SK-N-SH (cell line): Measurements from ENCODE around the gene HOXB7. TPM values are rescaled to one million over a fixed set of nuclear protein-coding genes. Genes with fewer than 3 reads are reported as not detected.

Source experiments
- CTCF ChIA-PET: fragments of 300-600, 350-600 bp; formaldehyde crosslinking; extraction: SDS; loops from one replicate; lab custom pipeline; 2021; lab: Yijun Ruan, JAX
- POLR2A ChIA-PET: fragments of 350-600 bp; sonication (Branson Sonifier 250); formaldehyde crosslinking; extraction: SDS; loops from one replicate; lab custom pipeline; 2020; ENCODE audit warnings: antibody characterized with exemption, inconsistent platforms; lab: Yijun Ruan, JAX
- DNase-seq: peaks from one replicate; pipeline ENCODE4 v3.0.0; 2012
- H2AFZ ChIP-seq: fragments of 200-600 bp; sonication (generic); 2 replicates; pipeline ENCODE4 v1.8.1; 2016; ENCODE audit warnings: antibody characterized with exemption, mild to moderate bottlenecking, low read depth
- H3F3A ChIP-seq: fragments of 200-600 bp; sonication (generic); replicated peaks from 2 replicates; pipeline ENCODE3; 2016; ENCODE audit warnings: antibody characterized with exemption, mild to moderate bottlenecking; ENCODE audit not compliant: insufficient read depth
- H3K27ac ChIP-seq, 2 experiments: fragments of 200-500 bp in 1 of 2; fragments of 200-600 bp in 1 of 2; sonication (Bioruptor generic) in 1 of 2; sonication (generic), shearing (Covaris generic) in 1 of 2; 2 replicates each; pipeline versions ENCODE4 v1.5.1 to v1.6.1; 2014 to 2016; ENCODE audit warnings: low read depth in 2 of 2, inconsistent platforms in 1 of 2, low read length in 1 of 2, mild to moderate bottlenecking in 1 of 2, mixed read lengths in 1 of 2
- H3K27me3 ChIP-seq: fragments of 200-600 bp; sonication (generic), shearing (Covaris generic); 2 replicates; pipeline ENCODE4 v1.6.1; 2016; ENCODE audit warnings: mixed run types; ENCODE audit not compliant: insufficient read depth
- H3K36me3 ChIP-seq, 2 experiments: fragments of 200-500 bp in 1 of 2; fragments of 200-600 bp in 1 of 2; sonication (Bioruptor generic) in 1 of 2; sonication (generic) in 1 of 2; replicated peaks in 1 of 2; 2 replicates each; pipeline versions ENCODE3 to v1.5.1; 2014 to 2016; ENCODE audit warnings: low read length in 1 of 2, mild to moderate bottlenecking in 1 of 2; ENCODE audit not compliant: insufficient read depth in 2 of 2, control insufficient read depth in 1 of 2
- H3K4me1 ChIP-seq, 2 experiments: fragments of 200-500 bp in 1 of 2; fragments of 200-600 bp in 1 of 2; sonication (Bioruptor generic) in 1 of 2; sonication (generic), shearing (Covaris generic) in 1 of 2; 2 replicates each; pipeline versions ENCODE4 v1.5.1 to v1.6.1; 2014 to 2016; ENCODE audit warnings: low read depth in 1 of 2, low read length in 1 of 2, mixed run types in 1 of 2; ENCODE audit not compliant: insufficient read depth in 2 of 2, control insufficient read depth in 1 of 2
- H3K4me2 ChIP-seq: fragments of 200-600 bp; sonication (generic), shearing (Covaris generic); 2 replicates; pipeline ENCODE4 v1.6.1; 2017; ENCODE audit warnings: mixed run types
- H3K4me3 ChIP-seq, 2 experiments: fragments of 200-500 bp in 1 of 2; fragments of 200-600 bp in 1 of 2; sonication (Bioruptor generic) in 1 of 2; sonication (generic), shearing (Covaris generic) in 1 of 2; 2 replicates each; pipeline versions ENCODE4 v1.5.1 to v1.8.1; 2014 to 2016; ENCODE audit warnings: low read depth in 2 of 2, inconsistent platforms in 1 of 2, low read length in 1 of 2, mild to moderate bottlenecking in 1 of 2, mixed read lengths in 1 of 2, moderate library complexity in 1 of 2
- H3K79me2 ChIP-seq: fragments of 200-600 bp; sonication (generic); 2 replicates; pipeline ENCODE4 v1.8.1; 2017; ENCODE audit warnings: mild to moderate bottlenecking; ENCODE audit not compliant: insufficient read depth
- H3K9ac ChIP-seq: fragments of 200-600 bp; sonication (generic); 2 replicates; pipeline ENCODE4 v1.6.1; 2017; ENCODE audit warnings: mixed run types
- H3K9me2 ChIP-seq: fragments of 200-600 bp; sonication (generic); 2 replicates; pipeline ENCODE4 v1.6.1; 2017; ENCODE audit warnings: mixed run types
- H3K9me3 ChIP-seq: fragments of 200-600 bp; sonication (generic); 2 replicates; pipeline ENCODE4 v1.6.1; 2017; ENCODE audit warnings: mixed run types, mild to moderate bottlenecking, moderate library complexity
- H4K20me1 ChIP-seq: fragments of 200-600 bp; sonication (generic); 2 replicates; pipeline ENCODE4 v1.6.1; 2017; ENCODE audit warnings: mild to moderate bottlenecking, mixed run types; ENCODE audit not compliant: insufficient read depth
- CHD2 ChIP-seq: fragments of 150-350 bp; IDR thresholded peaks from 2 replicates; pipeline ENCODE4 v1.6.1; 2018; ENCODE audit warnings: low read length; ENCODE audit not compliant: partially characterized antibody
- CTCF ChIP-seq: fragments of 200-600 bp; sonication (generic); IDR thresholded peaks from 2 replicates; pipeline ENCODE4 v1.6.1; 2017; ENCODE audit warnings: antibody characterized with exemption, mild to moderate bottlenecking, moderate library complexity
- EZH2phosphoT487 ChIP-seq: fragments of 200-600 bp; sonication (generic); IDR thresholded peaks from 2 replicates; pipeline ENCODE4 v1.6.1; 2017; ENCODE audit warnings: low read depth, mixed run types, mild to moderate bottlenecking, antibody characterized with exemption, moderate library complexity, borderline replicate concordance
- FOXJ3 ChIP-seq: sonication (generic); formaldehyde crosslinking; IDR thresholded peaks from 2 replicates; pipeline ENCODE4 v1.5.1; 2020; ENCODE audit warnings: mild to moderate bottlenecking, missing genetic modification reagents
- GATA2 ChIP-seq: sonication (generic); formaldehyde crosslinking; IDR thresholded peaks from 2 replicates; pipeline ENCODE4 v1.5.0; 2020; ENCODE audit warnings: mild to moderate bottlenecking, missing genetic modification reagents
- MXI1 ChIP-seq: IDR thresholded peaks from 2 replicates; pipeline ENCODE4 v1.6.1; 2012; ENCODE audit warnings: mild to moderate bottlenecking, low read depth, low read length, improper control_type of control experiment
- NFIC ChIP-seq: IDR thresholded peaks from 2 replicates; pipeline ENCODE4 v1.4.0; 2012; ENCODE audit warnings: borderline replicate concordance
- NRF1 ChIP-seq: IDR thresholded peaks from 2 replicates; pipeline ENCODE4 v1.6.1; 2012; ENCODE audit warnings: low read depth, mild to moderate bottlenecking, low read length
- PBX3 ChIP-seq: IDR thresholded peaks from 2 replicates; pipeline ENCODE4; 2012
- POLR2AphosphoS5 ChIP-seq: IDR thresholded peaks from 2 replicates; pipeline ENCODE4 v1.6.1; 2012; ENCODE audit warnings: low read depth, low read length
- RCOR1 ChIP-seq: fragments of 150-350 bp; IDR thresholded peaks from 2 replicates; pipeline ENCODE4 v1.6.1; 2017; ENCODE audit warnings: antibody characterized with exemption, low read length
- REST ChIP-seq: IDR thresholded peaks from 2 replicates; pipeline ENCODE4 v1.6.1; 2012; ENCODE audit warnings: mild to moderate bottlenecking, low read depth, low read length, moderate library complexity
- RFX5 ChIP-seq: IDR thresholded peaks from 2 replicates; pipeline ENCODE4 v1.6.1; 2012; ENCODE audit warnings: mild to moderate bottlenecking, improper control_type of control experiment, low read length
- RXRA ChIP-seq: IDR thresholded peaks from 2 replicates; pipeline ENCODE4 v1.4.0; 2012; ENCODE audit warnings: low read depth, mild to moderate bottlenecking, borderline replicate concordance
- SIN3A ChIP-seq: IDR thresholded peaks from 2 replicates; pipeline ENCODE4 v1.6.1; 2012; ENCODE audit warnings: low read depth, mild to moderate bottlenecking, low read length, moderate library complexity, borderline replicate concordance
- YY1 ChIP-seq: IDR thresholded peaks from 2 replicates; pipeline ENCODE4 v1.4.0; 2012; ENCODE audit warnings: low read depth, mild to moderate bottlenecking
- WGBS: methylation state at CpG from one replicate; pipeline ENCODE4 v1.1.6; 2017; ENCODE audit warnings: low lambda C conversion rate; 5-methylcytosine and 5-hydroxymethylcytosine counted together
- polyA plus RNA-seq, 3 experiments: library from polyadenylated mRNA; depleted of rRNA; stranded (reverse); fragments of >200 nt; gene quantifications; 2 replicates each; pipeline ENCODE4 v1.2.3, GENCODE V29; 2012

HOXB7 gene
- polyA plus RNA-seq, 1 of the 3 experiments (the other 2 are of a cell fraction) = not detected

- Histone ChIP-seq H3K4me2 (no peak overlapping the region), H3K9me3 (no peaks in the 10 kb centered on the region), H3K9me2 (no peaks in the 10 kb centered on the region), H3K4me3 (no peak overlapping the region), H3F3A (peaks cover 4% of the 10 kb centered on the region), H3K4me1 (peaks cover 2 to 3% of the 10 kb centered on the region in 2 experiments; a peak in 1 of 4 replicates), H3K9ac (no peak overlapping the region), H3K79me2 (no peaks in the 10 kb centered on the region), H3K27ac (no peak overlapping the region), H4K20me1 (peaks cover 9% of the 10 kb centered on the region; the same call in 1 of the 2 replicates), H3K27me3 (peaks cover 100% of the 10 kb centered on the region), H3K36me3 (no peaks in the 10 kb centered on the region), H2AFZ (no peak overlapping the region)
- TF ChIP-seq REST = no peak
- TF ChIP-seq EZH2phosphoT487 = no peak
- TF ChIP-seq GATA2 (CRISPR knock-in tag) = no peak
- no peak for TF ChIP-seq CHD2
- no peak for TF ChIP-seq RFX5
- TF ChIP-seq YY1 = no peak
- TF ChIP-seq FOXJ3 (CRISPR knock-in tag) = no peak
- no peak for TF ChIP-seq NFIC
- no peak for TF ChIP-seq SIN3A
- TF ChIP-seq RCOR1 = no peak
- TF ChIP-seq POLR2AphosphoS5 = no peak
- no peak for TF ChIP-seq PBX3
- no peak for TF ChIP-seq RXRA
- no peak for TF ChIP-seq NRF1
- no peak for TF ChIP-seq MXI1
- TF ChIP-seq CTCF = no peak
- DNase-seq = no peak
- ChIA-PET POLR2A (interaction anchor here (0.6 kb wide), 1 partner anchor 99 kb away, joined by 4 read pairs; no protein-coding TSS in a partner anchor), CTCF (interaction anchor here (1.5 kb wide), 1 partner anchor 53 kb away, joined by 4 read pairs; no protein-coding TSS in a partner anchor)
- WGBS = 21% methylated on average over 3 of the region's 3 CpGs
Measured at GRCh38 chr17:48583708-48584222, 27.1 kb downstream of the HOXB7 start.
